GM19463 (cell line): ENCODE data around the gene CRIP2.

Experiments used
- ATAC-seq: cut with Tn5 transposase; IDR thresholded peaks from one replicate; pipeline ENCODE4 v1.9.1; 2021; ENCODE audit warnings: mild to moderate bottlenecking, moderate library complexity; ENCODE audit not compliant: unreplicated experiment

CRIP2 gene

GRCh38 chr14:105495990-105496830 is 21.6 kb downstream of the CRIP2 start:
- no peak for ATAC-seq

- ATAC-seq, result no peak
These were observed 22.4 kb downstream of the CRIP2 start for GRCh38 chr14:105496831-105497591.

DNA sequence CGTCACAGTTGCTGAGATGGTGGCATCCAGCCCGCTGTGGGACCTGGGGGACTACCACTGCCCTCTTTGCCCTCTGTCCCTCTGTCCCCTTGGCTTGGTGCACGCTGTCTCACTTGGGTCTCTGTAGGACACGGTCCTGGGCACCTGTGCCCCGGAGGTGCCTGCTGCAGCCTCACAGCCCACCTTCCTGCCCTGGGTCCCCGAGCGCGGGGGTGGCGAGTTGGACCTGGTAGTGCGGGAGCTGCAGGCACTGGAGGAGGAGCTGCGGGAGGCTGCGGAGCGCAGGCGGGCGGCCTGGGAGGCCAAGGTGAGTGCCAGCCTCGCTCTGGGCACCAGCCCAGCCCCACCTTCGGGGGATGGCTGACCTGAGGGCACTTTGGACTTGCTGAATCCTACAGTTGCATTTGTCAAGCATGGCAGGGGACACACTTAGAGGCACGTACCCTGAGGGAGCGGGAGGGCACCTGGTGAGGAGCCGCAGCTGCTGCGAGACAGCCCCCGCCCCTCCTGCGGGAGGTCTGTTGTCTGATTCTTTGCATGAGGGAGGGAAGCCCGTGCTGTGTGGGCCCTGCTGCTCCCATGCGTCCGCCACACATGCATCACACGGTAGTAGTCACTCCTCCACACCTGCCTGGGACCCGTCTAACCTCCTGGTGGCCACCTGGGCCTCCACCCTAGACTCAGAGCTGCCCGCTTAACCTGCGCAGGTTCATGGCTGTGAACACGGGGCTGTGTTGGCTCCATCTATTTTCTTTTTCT is 23.2 kb downstream of the CRIP2 start:
- no peak for ATAC-seq

DNA sequence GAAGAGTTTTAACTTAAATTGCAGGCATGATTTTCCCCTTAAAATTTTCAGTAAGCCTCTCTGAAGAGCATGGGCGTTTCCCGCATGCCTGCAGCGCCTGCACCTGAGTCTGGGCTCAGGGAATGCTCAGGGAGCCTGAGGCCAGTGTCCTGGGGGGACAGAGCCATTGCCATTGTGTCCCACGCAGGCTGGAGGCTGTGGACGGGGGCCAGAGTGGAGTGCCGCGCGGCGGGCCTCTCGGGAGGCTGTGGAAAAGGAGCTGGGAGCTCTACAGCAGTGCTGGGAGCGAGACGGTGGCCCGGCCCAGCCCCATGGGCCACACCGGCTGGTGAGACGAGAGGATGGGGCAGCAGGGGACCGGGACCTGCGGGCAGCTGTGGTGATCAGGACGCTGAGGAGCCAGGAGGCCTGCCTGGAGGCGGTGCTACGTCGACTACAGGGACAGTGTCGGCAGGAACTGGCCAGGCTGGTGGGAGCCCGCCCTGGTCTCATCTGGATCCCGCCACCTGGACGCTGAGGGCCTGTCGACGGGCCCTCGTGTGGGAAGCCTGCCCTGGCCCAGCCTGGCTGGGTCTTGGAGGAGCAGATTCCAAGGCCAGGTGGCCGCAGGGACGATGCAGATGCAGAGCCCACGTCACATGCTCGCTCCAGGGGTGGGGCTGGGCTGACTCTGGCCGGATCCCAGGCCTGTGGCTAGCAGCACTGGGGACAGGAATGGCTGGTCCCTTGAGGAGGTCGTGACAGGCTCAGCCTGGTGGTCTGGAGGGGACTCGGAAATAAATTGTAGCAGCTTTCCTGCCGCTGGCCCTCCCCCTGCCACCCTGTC is 24.0 kb downstream of the CRIP2 start:
- no peak for ATAC-seq

GRCh38 chr14:105499256-105500035 is 24.8 kb downstream of the CRIP2 start:
- ATAC-seq, result no peak

DNA sequence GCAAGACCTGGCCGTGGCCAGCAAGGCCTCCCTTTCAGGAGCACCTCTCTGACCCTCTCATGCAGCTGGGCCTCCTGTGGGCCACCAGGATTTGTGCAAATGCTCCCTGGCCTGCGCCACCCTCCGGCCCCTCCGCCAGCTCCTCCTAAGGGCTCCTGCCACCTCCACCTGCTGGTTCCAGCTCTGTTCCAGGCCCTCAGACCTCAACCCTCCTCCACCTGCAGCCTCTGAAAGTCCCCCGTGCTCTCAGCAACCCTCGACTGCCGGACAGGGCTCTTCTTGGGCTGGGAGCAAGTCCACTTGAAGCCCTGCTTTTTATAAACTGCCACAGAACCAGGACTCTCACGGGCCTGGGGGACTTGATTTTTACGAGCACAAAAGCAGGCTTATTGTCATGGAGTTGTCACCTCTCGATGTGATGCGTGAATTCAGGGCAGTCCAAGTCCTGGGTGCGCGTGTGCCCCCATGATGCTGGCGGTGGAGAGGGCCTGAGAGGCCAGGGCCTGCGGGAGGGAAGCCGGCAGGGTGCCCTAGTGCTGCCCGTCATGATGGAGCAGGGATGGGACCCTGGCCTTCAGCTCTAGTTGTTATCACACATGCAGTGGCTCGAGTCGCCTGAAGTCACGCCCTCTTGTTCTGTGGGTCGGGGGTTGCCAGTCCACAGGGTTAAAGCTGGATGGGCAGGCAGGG is 25.6 kb downstream of the CRIP2 start:
- ATAC-seq, result no peak

DNA sequence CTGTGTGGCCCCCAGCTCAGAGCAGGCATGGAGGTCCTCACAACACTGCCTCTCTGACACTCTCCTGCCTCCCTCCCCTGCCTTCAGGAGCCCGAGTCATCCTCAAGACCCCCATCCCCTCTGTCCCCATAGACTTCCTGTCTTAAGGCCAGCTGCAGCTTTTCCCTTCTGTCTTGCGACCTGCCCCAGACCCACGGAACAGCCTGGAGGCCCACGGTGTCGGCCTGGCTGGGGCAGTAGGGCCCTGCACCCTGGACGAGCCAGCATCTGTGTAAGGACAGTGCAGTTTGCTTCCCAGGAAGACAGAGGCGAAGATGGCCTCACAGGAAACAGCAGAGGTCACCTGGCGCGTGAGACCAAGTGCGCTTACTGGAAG is 26.1 kb downstream of the CRIP2 start:
- ATAC-seq, result no peak

DNA sequence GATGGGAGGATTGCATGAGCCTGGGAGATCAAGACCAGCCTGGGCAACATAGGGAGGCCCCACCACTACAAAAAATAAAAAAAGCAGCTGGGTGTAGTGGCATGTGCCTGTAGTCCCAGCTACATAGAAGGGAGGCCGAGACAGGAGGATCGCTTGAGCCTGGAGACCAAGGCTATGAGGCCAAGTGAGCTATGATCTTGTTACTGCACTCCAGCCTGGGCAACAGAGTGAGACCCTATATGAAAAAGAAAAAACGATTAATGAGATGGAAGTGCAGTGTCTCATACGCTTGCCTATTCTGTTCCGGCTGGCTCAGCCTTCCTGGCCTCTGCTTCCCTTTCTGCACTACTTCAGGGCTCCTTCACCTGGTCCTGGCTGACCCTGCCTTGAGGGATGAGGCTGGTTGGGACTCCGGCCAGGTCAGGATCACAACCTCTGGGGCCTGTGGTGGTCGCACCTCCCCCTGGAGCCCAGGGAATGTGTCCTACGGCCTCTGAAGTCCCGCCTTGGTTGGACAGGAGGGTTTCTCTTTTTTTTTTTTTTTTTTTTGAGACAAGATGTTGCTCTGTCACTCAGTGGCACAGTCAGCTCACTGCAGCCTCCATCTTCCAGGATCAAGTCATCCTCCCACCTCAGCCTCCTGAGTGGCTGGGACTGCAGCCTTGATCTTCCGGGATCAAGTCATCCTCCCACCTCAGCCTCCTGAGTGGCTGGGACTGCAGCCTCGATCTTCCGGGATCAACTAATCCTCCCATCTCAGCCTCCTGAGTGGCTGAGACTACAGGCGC is 27.1 kb downstream of the CRIP2 start:
- no peak for ATAC-seq

- no peak for ATAC-seq
These were observed 28.1 kb downstream of the CRIP2 start for GRCh38 chr14:105502446-105503295.

GRCh38 chr14:105503296-105503640 is 28.6 kb downstream of the CRIP2 start:
- no peak for ATAC-seq

GRCh38 chr14:105503935-105504692 is 29.5 kb downstream of the CRIP2 start:
- ATAC-seq, result no peak

DNA sequence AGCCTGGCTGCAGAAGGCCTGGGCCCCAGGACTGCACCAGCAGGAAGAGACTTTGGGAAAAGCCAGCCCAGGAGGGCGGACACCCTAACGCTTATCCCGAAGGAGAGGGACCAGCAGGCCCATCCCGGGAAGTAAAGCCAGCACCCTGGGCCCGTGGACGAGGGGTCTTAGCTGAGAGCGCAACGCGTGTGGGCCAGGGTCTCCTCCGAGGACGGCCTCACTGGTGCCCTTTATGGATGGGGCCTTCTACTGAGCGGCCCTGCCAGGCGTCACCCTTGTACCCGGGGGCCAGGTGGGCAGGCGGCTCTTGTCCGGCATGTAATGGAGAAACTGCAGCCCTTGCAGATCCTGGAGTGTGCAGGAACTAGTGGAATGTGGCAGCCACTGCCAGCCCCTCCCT is 30.5 kb downstream of the CRIP2 start:
- no peak for ATAC-seq

GRCh38 chr14:105507247-105507646 is 32.6 kb downstream of the CRIP2 start:
- ATAC-seq, result no peak

DNA sequence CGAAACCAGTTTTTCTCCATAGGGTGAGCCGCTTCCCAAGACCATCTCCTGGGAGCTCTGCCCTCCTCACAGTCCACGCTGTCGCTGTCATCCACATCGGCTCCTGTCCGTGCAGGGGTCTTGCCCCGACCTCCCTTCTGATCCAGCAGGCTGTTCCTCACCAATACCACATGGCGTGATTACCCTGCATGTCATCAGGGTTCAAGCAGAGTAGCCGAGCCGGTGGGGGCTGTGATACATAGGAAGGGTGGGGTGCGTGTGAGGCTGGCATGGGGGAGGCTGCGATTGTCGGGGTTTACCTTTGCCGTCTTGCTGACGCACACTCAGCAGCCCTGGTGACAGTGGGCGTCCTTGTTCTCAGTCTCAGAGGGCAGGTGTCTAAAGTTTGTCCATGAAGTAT is 33.4 kb downstream of the CRIP2 start:
- ATAC-seq, result no peak

DNA sequence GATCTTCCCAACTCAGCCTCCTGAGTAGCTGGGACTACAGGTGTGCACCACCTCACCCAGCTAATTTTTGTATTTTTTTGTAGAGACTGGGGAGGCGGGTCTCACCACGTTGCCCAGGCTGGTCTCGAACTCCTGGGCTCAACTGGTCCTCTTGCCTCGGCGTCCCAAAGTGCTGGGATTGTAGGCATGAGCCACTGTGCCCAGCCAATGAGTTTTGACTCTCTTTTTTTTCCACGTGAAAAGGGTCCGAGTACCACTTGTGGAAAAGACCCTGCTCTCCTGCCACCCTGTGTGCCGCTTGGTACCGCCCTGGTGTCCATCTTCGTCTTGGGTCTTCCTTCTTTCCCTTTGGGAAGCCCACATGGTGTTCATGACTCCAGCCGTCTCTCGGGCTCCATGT is 34.0 kb downstream of the CRIP2 start:
- ATAC-seq, result no peak

GRCh38 chr14:105517096-105517495 is 42.5 kb downstream of the CRIP2 start:
- no peak for ATAC-seq
